Vagina (tissue), 2 donors: ENCODE measurements around the gene MAP3K14.

Experiments used
- CTCF ChIP-seq, 3 experiments: fragments of 450-650 bp in 2 of 3; fragments of 200-600 bp in 1 of 3; sonication (generic) in 1 of 3; IDR thresholded peaks; one replicate each; pipeline ENCODE4 v1.5.1; 2017 to 2019; ENCODE audit warnings: antibody characterized with exemption in 3 of 3, mild to moderate bottlenecking in 2 of 3, moderate library complexity in 2 of 3
- POLR2A ChIP-seq, 2 donors: fragments of 450-650 bp; IDR thresholded peaks; one replicate each; pipeline ENCODE4 v1.6.1; 2017; ENCODE audit warnings: antibody characterized with exemption in 2 of 2, mild to moderate bottlenecking in 2 of 2, moderate library complexity in 2 of 2

GRCh38 chr17:45361451-45361850 is 44.6 kb upstream of the MAP3K14 start:
- TF ChIP-seq CTCF (IDR thresholded peaks at IDR 0.05) (no peak), POLR2A (IDR thresholded peaks at IDR 0.05) (no peak)
